GM15510 (cell line): ENCODE results near the gene MTPN.

Experiments used
- POLR2A ChIP-seq: IDR thresholded peaks from 3 replicates; pipeline ENCODE4 v1.6.1; 2011; ENCODE audit warnings: borderline replicate concordance; ENCODE audit not compliant: insufficient read length; ENCODE audit errors: extremely low read depth

MTPN gene

GRCh38 chr7:135998081-135998480, 20.9 kb upstream of the MTPN start:
- TF ChIP-seq POLR2A, result no peak

GRCh38 chr7:135995748-135996147, 18.6 kb upstream of the MTPN start:
- TF ChIP-seq POLR2A, result no peak

DNA sequence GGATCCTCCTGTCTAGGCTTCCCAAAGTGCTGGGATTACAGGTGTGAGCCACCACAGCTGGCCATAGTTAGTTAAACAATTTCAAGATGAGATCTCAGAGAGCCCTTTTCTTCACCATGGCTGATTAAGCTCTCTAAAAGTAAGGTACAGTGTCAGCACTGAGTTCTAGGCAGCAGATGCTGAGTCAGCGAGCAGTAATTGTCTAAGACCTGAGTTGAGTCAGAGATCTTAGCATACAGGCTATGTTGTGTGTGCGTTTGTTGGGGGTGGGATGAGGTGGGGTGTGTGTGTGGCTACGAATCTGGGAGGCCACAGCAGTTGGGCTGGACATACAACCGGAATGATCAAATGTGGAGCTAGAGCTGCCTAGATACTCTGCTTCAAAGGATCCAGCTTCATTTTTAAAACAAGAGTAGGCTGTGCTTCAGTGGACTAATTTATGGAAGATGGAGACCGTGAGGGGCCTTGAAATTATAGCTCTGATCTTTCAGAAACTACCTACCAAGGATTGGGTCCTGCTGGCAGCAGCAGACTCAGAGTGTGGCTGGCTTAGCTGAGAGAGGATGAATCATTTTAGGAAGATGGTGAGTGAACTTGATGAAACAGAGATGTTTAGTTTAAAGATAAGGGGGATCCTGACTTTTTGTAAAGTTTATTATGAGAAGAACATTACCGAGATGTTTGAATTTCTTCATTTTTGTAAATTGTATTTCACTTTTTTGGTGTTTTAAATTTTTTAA, 17.5 kb upstream of the MTPN start:
- TF ChIP-seq POLR2A, result no peak

DNA sequence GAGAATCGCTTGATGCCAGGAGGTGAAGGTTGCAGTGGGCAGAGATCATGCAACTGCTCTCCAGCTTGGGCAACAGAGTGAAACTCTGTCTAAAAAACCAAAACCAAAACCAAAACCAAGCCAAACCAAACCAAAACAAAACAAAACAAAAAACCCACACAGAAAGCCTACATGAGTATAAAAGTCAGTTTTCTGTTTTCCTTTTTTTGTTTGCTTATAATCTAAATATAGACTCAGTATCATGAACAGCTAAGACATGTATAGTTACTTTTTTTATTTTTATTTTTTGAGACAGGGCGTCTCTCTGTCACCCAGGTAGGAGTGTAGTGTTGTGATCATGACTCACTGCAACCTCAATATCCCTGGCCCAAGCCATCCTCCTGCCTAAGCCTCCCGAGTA, 16.8 kb upstream of the MTPN start:
- no peak for TF ChIP-seq POLR2A

DNA sequence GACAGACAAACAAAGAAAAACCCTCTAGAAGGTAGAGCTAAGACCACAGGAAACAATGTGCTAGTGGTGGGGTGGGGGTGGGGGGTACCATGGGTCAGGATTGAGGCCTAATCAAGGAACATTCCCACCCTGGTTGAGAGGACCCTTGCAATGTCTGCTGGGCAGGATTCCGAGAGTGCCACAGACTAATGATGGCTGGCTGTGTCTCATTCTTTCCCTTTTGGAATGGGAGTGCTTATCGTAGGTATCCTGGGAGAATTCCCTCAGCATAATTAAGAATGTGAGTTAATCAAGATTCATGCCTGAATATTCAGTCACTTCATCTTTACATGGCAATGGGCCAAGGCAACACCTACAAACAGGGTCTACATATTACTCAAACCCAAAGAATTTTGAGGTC, 14.7 kb upstream of the MTPN start:
- no peak for TF ChIP-seq POLR2A

GRCh38 chr7:135991322-135991721, 14.2 kb upstream of the MTPN start:
- no peak for TF ChIP-seq POLR2A

GRCh38 chr7:135990258-135990657, 13.1 kb upstream of the MTPN start:
- TF ChIP-seq POLR2A, result no peak

DNA sequence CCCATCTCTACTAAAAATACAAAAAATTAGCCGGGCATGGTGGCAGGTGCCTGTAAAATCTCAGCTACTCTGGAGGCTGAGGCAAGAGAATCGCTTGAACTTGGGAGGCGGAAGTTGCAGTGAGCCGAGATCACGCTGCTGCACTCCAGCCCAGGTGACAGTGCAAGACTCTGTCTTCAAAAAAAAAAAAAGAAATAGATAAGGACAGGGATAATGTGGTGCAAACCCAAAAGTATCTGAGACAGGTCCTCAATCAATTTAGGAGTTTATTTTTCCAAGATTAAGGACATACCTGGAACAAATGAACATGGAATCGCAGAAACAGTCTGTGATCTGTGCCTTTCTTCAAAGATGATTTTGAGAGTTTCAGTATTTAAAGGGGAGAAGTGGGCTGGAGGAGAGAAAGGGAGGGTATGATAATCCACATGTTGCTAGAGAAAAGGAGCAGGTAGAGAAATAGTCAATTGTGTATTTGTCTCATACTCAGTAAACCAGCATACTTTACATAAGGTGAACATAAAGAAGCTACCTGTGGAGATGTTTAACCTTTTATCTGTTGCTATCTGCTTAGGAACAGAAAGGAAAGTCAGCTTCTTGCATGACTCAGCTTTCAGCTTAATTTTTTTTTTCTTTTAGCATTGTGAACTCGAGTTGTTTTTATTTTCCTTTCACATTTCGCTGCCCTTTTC, 4.9 kb upstream of the MTPN start:
- no peak for TF ChIP-seq POLR2A

- no peak for TF ChIP-seq POLR2A
These were observed 3.6 kb upstream of the MTPN start for GRCh38 chr7:135980665-135981180.

DNA sequence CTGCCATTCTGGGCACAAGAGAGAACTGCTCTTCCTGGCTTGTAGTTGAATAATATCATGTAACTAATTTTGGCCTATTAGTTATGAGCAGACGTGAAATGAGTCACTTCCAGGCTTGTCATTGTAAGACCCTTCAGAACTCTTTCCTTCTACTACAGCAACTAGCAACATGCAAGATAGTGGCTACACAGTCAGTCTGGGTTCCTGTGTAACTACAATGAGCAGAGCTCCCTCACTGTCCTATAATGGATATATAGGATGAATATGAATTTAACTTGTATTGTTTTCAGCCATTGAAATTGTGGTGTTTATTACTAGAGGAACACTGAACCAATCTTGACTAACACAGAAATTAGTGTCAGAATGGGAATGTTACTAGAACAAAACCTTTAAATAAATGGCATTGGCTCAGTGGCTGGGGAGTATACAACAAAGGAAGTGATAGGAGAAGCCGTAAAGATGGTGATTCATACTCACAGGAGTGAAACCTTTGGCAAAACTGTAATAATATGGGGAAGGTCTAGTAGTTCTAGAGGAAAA, 2.9 kb upstream of the MTPN start:
- TF ChIP-seq POLR2A, result no peak

GRCh38 chr7:135979471-135980011, 2.4 kb upstream of the MTPN start:
- TF ChIP-seq POLR2A, result no peak

DNA sequence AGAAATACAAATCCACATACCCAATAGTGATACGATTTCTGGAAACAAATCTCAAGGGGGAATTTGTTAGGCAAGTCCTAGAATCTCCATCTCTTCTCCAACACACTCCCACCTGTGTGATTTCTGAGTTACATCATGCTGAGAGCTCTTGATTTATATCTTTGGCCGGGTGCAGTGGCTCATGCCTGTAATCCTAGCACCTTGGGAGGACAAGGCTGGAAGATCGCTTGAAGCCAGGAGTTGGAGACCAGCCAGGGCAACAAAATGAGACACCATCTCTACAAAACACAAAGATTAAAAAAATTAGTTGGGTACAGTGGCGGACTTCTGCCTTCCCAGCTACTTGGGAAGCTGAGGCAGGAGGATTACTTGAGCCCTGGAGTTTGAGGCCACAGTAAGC, 1.5 kb upstream of the MTPN start:
- no peak for TF ChIP-seq POLR2A

- TF ChIP-seq POLR2A, result no peak
These were observed 545 bp upstream of the MTPN start for GRCh38 chr7:135977742-135978066.

DNA sequence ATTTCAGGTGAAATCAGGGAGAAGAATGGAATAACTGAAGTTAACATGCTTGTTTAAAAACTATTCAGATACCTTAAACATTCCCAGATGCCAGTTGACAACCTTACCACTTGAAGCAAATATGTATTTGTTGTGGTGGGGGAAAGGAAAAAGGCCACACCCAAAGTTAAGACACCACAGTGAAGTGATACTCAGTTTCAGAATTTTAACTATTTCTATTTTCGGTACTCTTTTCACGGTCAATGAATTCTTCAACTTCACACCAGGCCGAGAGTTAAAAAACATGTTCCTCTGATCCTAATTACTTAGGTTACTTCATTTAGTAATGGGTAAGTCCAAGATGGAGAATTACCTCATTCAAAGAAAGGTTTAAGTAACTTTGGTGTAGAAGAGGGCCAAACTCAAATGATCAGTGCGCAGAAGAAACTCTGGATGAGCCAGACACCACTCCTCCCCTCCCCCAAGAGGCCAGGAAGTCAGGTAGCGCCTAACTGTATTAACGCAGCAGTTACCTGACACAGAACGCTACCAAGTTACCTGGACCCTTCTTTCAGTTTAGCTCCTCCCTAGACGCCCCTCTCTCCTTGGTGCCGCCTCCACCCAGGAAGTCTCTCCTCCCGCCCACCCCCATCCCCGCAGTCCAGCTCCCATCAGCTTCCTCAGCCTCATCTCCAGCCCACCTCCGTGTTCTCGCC, 700 bp downstream of the MTPN start:
- no peak for TF ChIP-seq POLR2A

- no peak for TF ChIP-seq POLR2A
These were observed 2.0 kb downstream of the MTPN start for GRCh38 chr7:135975166-135975565.
